K562 (cell line): ENCODE data around the gene EEF2K. TPM values are rescaled to one million over a fixed set of nuclear protein-coding genes. Genes with fewer than 3 reads are reported as not detected.

Experiments
- ATF7 ChIP-seq: fragments of 450-650 bp; IDR thresholded peaks from 2 replicates; pipeline ENCODE4 v1.7.1; 2014; ENCODE audit warnings: mild to moderate bottlenecking, moderate library complexity
- CEBPB ChIP-seq: fragments of 450-650 bp; IDR thresholded peaks from 2 replicates; pipeline ENCODE4 v1.6.1; 2016; ENCODE audit warnings: missing genetic modification characterization, missing compliant biosample characterization
- CTBP1 ChIP-seq: fragments of 450-650 bp; IDR thresholded peaks from 2 replicates; pipeline ENCODE4 v1.6.1; 2016; ENCODE audit warnings: borderline replicate concordance
- JUNB ChIP-seq: fragments of 450-650 bp; formaldehyde crosslinking; conservative IDR thresholded peaks from 2 replicates; pipeline ENCODE4 v1.4.0; 2020; ENCODE audit warnings: mild to moderate bottlenecking
- L3MBTL2 ChIP-seq: fragments of 450-650 bp; IDR thresholded peaks from 2 replicates; pipeline ENCODE4 v1.6.1; 2016; ENCODE audit warnings: mild to moderate bottlenecking, moderate library complexity
- MEIS2 ChIP-seq: fragments of 450-650 bp; IDR thresholded peaks from 2 replicates; pipeline ENCODE4 v1.6.1; 2014; ENCODE audit warnings: mild to moderate bottlenecking; ENCODE audit not compliant: partially characterized antibody
- SIRT6 ChIP-seq: IDR thresholded peaks from one replicate; pipeline ENCODE4 v1.6.1; 2012; ENCODE audit warnings: low read depth, mild to moderate bottlenecking, control low read depth, inconsistent platforms, low read length, moderate library complexity
- TOE1 ChIP-seq, 2 experiments: fragments of 450-650 bp in 1 of 2; sonication (generic) in 1 of 2; formaldehyde crosslinking in 1 of 2; IDR thresholded peaks; 2 replicates each; pipeline versions ENCODE4 v1.7.1 to v1.8.0; 2016 to 2022; ENCODE audit warnings: borderline replicate concordance in 2 of 2, mild to moderate bottlenecking in 2 of 2, antibody characterized with exemption in 1 of 2, inconsistent platforms in 1 of 2, low read depth in 1 of 2, missing genetic modification reagents in 1 of 2, moderate library complexity in 1 of 2
- ZBTB17 ChIP-seq: fragments of 450-650 bp; formaldehyde crosslinking; IDR thresholded peaks from 2 replicates; pipeline ENCODE4 v1.4.0; 2020; ENCODE audit warnings: mild to moderate bottlenecking
- ZNF143 ChIP-seq: sonication (generic); formaldehyde crosslinking; IDR thresholded peaks from 2 replicates; pipeline ENCODE4 v1.9.0; 2022; ENCODE audit warnings: mild to moderate bottlenecking, missing genetic modification reagents
- polyA plus RNA-seq, 8 experiments: library from polyadenylated mRNA; depleted of rRNA in 4 of 8; stranded (reverse) in 5 of 8; unstranded in 3 of 8; fragments of >200 nt; fragmentation: Nextera tagmentation in 2 of 8; fragmentation: Illumina TruSeq in 1 of 8; extraction: Ambion mirVana in 2 of 8; extraction: Trizol in 1 of 8; gene quantifications; 2 replicates each; pipeline versions ENCODE4 v1.2.1 to v1.2.3, GENCODE V29; 2011 to 2014; ENCODE audit warnings: inconsistent platforms in 1 of 8, missing spikeins in 1 of 8
- total RNA-seq, 7 experiments: library from RNA; depleted of rRNA in 6 of 7; stranded (reverse); fragments of >200 nt in 6 of 7; fragmentation: Illumina TruSeq in 2 of 7; extraction: Trizol in 2 of 7; gene quantifications; 2 replicates each; pipeline versions ENCODE4 v1.2.1 to v1.2.3, GENCODE V29; 2011 to 2021; ENCODE audit warnings: low replicate concordance in 1 of 7
- TF ChIP-seq, protein P1 (sequence below), 2 experiments: fragments of 450-650 bp in 1 of 2; sonication (generic) in 1 of 2; formaldehyde crosslinking in 1 of 2; IDR thresholded peaks in 1 of 2; conservative IDR thresholded peaks in 1 of 2; 2 replicates each; pipeline versions ENCODE4 v1.6.1 to v1.8.1; 2016 to 2023; ENCODE audit warnings: mild to moderate bottlenecking in 2 of 2, moderate library complexity in 2 of 2, inconsistent platforms in 1 of 2, missing genetic modification reagents in 1 of 2
- TF ChIP-seq, protein P2 (sequence below): sonication (generic); formaldehyde crosslinking; IDR thresholded peaks from 2 replicates; pipeline ENCODE4 v1.5.0; 2020; ENCODE audit warnings: missing genetic modification reagents
- TF ChIP-seq, protein P3 (sequence below), 2 experiments: fragments of 450-650 bp; formaldehyde crosslinking in 1 of 2; IDR thresholded peaks; 2 replicates each; pipeline versions ENCODE4 v1.4.0 to v1.6.1; 2014 to 2020; ENCODE audit warnings: mild to moderate bottlenecking in 2 of 2, borderline replicate concordance in 1 of 2, low read depth in 1 of 2
- TF ChIP-seq, protein P4 (sequence below): sonication (generic); formaldehyde crosslinking; IDR thresholded peaks from 2 replicates; pipeline ENCODE4 v1.8.0; 2022; ENCODE audit warnings: missing genetic modification reagents, mild to moderate bottlenecking, moderate library complexity, borderline replicate concordance

Gene EEF2K
- total and polyA plus RNA-seq, 9 of the 15 experiments (the other 6 are each of a cell fraction or from before 2014, with no cell fraction given) = 3.0 to 35.2 (median 12.2) TPM

DNA sequence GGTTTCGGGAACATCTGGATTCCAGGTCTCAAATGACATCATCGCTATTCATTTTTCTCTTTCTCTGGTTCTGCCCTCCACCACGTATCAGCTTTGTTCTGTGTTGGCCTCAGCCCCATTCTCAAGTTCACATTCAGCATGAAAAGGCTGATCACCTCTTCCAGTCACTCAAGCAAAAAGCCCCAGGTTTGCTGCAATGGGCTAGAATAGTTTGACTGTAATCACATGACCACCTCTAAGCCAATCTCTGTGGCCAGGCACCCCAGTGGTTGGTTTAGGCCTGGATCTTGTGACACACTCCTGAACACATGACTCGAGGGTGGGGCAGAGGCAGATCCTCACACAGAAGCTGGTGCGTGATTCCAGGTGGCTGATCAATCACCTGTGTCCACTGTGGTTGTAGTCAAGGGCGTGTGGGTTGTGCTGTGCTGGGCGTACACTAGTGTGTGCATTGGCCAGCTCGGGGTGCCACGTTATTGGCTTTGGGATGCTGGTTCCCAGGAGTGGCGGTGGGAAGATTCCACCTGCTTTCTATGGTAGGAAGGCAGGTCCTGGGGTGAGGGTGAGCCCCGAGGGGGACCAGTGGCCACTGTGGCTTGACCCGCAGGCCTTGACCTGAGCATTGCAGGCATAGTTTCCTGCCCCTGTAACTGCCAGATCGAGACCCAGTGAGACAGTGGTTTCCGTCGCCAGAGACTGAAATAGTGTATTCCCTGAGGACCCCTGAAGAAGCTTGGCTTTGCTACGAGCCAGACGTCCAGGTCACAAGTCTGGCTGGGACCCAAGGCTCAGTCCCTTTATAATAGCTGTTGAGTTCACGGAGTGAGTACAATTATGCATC is 12.0 kb downstream of the EEF2K start (continued):
- TF ChIP-seq ZBTB17 (CRISPR knock-in tag) (no peak), ZNF143 (CRISPR knock-in tag) (no peak), L3MBTL2 (peak; percentile 58; the same call in 1 of the 2 replicates), MEIS2 (peak; percentile 3), ATF7 (peak; percentile 54; the same call in 1 of the 2 replicates), SIRT6 (no peak), CTBP1 (no peak), TOE1 (IDR thresholded peaks at IDR 0.05; ENCODE audit: borderline replicate concordance) (peak; percentile 95), TOE1 (CRISPR knock-in tag; IDR thresholded peaks at IDR 0.05; ENCODE audit: borderline replicate concordance, low read depth) (no peak), JUNB (CRISPR knock-in tag) (0 out of 2 replicates have a peak, but pooled peaks have one; percentile 8), CEBPB (tag) (peak; percentile 22; the same call in 1 of the 2 replicates)
- TF ChIP-seq, protein P1, sequence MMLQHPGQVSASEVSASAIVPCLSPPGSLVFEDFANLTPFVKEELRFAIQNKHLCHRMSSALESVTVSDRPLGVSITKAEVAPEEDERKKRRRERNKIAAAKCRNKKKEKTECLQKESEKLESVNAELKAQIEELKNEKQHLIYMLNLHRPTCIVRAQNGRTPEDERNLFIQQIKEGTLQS (IDR thresholded peaks at IDR 0.05) = peak; percentile 62
- TF ChIP-seq, protein P1 (CRISPR knock-in tag; conservative IDR thresholded peaks at IDR 0.05) = no peak
- TF ChIP-seq, protein P2, sequence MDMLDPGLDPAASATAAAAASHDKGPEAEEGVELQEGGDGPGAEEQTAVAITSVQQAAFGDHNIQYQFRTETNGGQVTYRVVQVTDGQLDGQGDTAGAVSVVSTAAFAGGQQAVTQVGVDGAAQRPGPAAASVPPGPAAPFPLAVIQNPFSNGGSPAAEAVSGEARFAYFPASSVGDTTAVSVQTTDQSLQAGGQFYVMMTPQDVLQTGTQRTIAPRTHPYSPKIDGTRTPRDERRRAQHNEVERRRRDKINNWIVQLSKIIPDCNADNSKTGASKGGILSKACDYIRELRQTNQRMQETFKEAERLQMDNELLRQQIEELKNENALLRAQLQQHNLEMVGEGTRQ (CRISPR knock-in tag) = peak; percentile 80
- TF ChIP-seq, protein P3, sequence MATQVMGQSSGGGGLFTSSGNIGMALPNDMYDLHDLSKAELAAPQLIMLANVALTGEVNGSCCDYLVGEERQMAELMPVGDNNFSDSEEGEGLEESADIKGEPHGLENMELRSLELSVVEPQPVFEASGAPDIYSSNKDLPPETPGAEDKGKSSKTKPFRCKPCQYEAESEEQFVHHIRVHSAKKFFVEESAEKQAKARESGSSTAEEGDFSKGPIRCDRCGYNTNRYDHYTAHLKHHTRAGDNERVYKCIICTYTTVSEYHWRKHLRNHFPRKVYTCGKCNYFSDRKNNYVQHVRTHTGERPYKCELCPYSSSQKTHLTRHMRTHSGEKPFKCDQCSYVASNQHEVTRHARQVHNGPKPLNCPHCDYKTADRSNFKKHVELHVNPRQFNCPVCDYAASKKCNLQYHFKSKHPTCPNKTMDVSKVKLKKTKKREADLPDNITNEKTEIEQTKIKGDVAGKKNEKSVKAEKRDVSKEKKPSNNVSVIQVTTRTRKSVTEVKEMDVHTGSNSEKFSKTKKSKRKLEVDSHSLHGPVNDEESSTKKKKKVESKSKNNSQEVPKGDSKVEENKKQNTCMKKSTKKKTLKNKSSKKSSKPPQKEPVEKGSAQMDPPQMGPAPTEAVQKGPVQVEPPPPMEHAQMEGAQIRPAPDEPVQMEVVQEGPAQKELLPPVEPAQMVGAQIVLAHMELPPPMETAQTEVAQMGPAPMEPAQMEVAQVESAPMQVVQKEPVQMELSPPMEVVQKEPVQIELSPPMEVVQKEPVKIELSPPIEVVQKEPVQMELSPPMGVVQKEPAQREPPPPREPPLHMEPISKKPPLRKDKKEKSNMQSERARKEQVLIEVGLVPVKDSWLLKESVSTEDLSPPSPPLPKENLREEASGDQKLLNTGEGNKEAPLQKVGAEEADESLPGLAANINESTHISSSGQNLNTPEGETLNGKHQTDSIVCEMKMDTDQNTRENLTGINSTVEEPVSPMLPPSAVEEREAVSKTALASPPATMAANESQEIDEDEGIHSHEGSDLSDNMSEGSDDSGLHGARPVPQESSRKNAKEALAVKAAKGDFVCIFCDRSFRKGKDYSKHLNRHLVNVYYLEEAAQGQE (IDR thresholded peaks at IDR 0.05; ENCODE audit: borderline replicate concordance) = peak; percentile 15; the same call in 1 of the 2 replicates
- TF ChIP-seq, protein P3 (CRISPR knock-in tag; IDR thresholded peaks at IDR 0.05; ENCODE audit: low read depth) = no peak
- TF ChIP-seq, protein P4, sequence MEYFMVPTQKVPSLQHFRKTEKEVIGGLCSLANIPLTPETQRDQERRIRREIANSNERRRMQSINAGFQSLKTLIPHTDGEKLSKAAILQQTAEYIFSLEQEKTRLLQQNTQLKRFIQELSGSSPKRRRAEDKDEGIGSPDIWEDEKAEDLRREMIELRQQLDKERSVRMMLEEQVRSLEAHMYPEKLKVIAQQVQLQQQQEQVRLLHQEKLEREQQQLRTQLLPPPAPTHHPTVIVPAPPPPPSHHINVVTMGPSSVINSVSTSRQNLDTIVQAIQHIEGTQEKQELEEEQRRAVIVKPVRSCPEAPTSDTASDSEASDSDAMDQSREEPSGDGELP (CRISPR knock-in tag) = peak; percentile 61; the same call in 1 of the 2 replicates
